GM19328 (cell line): ENCODE data around the gene TOP2A.
"Not testable (repeated sequence)": the region's sequence is repeated elsewhere in the genome, so short reads cannot be mapped to it uniquely, and the experiment has no call there.

Experiments
- ATAC-seq: cut with Tn5 transposase; IDR thresholded peaks from one replicate; pipeline ENCODE4 v1.9.1; 2021; ENCODE audit warnings: mild to moderate bottlenecking, moderate library complexity; ENCODE audit not compliant: unreplicated experiment

The TOP2A gene

DNA sequence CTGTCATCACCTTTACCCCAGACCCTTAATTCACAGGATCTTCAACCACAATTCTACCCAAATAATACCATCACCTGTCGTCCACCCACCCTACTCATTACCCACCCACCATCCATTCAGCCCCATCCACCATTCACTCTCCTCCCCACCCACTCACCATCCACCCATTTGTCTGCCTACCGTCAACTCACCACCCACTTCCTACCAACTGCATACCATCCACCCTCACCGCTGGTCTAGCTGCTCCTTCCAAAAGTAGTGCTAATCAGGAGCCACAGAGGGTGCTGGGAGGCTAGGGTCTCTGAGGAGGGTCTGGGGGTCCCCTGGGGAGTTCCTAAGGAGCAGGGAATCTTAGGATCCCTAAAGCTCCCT, 13.5 kb upstream of the TOP2A start:
- no peak for ATAC-seq

DNA sequence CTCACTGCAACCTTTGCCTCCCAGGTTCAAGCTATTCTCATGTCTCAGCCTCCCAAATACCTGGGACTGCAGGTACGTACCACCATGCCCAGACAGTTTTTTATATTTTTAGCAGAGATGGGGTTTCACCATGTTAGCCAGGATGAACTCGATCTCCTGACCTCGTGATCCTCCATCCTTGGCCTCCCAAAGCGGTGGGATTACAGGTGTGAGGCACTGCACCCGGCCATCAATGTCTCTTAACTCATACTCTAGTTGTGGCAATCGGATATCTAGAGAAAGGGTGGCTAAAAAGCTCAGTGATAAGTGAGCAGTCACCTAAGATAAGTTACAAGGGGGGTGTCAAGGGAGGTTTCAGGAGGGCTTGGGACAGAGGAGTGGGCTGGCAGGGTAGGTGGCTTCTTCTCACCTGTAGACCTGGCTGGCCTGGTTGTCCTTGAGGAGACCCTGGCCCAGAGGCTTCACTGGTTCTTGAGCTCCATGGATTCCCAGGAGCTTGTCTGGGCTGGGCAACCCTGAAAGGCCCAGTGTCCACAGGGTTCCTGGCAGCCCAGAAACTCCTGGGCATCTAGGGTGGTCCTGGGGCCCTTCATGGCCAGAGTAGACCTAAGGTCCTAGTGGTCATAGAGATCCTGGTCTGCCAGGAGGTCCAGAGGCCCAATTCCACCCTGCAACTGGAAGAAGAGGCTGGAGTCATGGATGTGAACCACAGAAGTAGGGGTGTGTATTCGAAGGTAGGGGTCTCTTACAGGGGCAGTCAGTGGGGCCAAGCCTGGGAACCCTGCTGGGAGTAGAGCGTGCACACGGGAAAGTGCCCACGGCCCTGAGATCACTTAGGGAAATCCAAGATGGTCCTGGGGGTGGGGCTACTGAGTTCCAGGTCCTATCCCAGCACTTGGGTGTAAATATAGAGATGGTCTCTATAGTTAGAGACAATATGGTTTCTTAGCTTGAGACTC, 12.9 kb upstream of the TOP2A start:
- no peak for ATAC-seq

DNA sequence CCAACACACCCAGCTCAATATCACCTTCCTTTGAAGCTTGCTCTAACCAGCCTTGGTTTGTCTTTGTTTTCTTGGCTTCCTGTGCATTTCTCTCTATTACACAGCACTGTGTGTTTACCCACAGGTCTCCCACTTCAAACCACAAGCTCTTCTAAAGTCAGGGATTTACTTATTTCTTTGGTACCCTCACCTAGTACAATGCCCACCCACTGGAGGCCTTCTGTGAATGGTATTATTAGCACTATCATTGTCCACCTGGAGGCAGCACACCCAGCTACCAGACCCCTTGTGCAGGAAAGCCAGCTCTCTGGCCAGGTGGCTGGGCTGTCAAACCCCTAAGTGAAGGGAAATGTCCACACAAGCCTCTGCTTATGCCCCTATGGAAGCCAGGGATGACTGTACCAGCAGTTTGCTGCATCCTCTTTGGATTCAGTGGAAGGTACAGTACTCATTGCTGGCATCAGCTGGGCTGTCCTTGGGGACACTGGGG, 9.4 kb upstream of the TOP2A start:
- ATAC-seq = no peak

DNA sequence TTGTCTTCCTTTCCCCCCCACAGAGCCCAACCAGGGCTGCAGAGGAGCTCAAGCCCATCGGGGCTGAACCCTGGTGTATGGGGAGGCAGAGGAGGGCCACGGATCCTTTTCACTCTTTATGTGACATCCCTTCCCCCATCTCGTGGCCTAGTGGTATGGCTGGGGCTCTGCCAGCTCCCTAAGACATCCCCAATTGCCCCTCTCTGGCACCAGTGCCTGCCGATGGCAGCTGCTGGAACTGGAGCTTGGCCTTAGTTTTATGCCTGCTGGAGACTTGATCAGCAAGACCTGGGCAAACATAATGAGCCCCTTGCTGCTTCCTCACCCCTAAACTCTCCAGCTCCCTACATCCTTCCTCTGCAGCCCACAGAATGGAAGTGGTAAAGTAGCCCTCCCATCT, 8.0 kb upstream of the TOP2A start:
- ATAC-seq = no peak

DNA sequence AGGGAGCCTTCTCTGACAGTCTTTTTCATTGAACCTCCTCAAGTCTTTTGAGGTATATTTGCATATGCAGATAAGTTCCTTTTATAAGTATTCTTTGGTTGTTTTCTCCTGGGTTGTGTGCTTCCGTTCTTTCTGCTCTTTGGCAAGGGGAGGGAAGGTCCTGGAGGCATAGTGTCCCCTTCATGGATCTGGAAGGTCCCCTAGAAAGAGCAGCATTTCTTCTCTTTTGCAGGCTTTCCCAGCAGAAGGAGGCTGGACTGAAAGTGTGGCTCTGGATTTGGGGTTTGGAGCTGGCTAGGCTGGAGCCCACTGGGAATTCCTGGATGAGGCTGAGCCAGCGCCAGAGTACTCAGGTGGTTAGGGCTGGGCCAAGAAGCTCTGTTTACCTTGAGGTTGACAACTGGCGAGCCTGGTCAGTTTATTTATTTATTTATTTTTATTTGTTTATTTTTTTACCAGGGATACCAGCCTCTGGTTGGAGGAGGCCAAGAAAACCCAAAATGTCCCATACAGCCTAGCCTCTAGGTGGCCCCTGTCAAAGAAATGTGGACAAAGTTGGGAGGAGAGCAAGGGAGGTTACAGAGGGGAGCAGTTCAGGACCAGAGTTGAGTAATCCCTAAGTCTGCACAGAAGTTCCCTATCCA, 5.4 kb upstream of the TOP2A start:
- no peak for ATAC-seq

DNA sequence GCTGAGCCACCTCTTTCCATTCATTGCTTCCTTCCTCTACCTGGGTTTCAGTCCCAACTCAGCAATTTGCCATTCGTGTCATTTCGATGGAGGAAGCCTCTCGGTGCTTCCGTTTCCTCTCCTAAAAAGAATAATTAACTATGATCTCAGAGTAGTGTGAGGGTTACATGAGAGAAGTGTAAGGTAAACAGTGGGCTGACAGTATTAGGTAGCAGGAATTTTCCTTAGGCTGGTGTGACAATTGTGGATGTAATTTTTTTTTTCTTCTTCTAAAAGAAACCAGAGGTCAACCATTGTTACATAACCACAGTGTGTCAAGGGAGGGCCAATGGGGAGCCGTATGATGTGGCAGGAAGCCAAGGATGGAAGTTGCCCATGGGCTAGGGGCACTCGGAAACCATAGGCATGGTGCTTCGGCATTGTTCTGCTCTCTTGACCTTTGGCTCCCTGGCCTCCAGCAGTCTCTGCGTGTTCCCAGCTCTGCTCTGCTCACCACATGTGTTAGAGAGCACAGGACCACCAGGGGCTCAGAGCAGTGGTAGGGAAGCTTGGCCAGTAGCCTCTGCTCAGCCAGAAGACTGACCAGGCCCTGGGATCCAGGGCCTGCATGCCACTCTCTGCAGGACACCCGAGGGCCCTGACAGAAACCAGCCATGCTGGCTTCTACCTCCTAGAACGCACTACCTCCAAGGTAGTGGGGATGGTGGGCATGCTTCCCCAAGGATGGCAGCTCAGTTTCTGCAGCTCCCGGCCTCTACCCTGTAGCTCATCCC, 2.0 kb upstream of the TOP2A start:
- ATAC-seq = no peak

DNA sequence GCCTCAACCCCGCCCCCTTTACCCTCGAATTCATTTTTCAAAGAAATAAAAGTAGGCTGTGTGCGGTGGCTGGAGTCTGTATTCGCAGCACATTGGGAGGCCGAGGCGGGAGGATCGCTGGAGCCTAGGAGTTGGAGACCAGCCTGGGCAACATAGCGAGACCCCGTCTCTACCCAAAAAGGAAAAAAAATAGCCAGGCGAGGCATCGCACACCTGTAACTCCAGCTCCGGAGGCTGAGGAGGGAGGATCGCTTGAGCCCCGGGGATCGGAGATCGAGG, 671 bp upstream of the TOP2A start:
- no peak for ATAC-seq

DNA sequence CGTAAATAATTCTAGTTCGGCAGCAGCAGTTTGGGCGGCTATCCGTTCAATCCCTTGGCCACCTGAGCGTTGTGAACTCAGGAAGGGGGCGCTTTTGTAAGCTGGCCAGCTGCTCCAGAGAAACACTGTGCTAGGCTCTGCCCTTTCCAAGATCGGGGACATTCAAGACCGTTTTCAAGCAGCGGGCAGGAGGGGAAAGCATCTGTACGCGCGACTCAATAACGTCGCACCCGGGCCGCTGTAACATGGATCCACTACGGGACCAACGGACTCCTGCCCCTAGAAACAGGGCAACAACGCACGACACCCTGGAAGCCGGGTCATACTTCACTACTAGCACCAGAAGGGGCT, 463 bp downstream of the TOP2A start:
- no peak for ATAC-seq

DNA sequence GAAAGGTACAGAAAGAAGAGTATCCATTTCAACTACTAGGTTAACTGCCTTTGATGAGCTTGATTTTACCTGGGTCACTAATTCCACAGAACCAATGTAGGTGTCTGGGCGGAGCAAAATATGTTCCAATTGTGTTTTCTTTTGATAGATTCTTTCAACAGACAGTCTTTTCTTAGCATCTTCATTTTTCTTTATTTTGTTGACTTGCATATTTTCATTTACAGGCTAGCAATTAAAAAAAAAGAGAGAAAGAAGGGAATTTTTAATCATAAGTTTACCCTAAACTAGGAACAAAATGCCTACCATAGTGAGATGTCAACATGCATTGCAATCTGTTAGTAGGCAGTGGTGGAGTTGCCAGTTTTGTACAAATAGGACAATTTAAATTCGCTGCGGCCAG, 1.0 kb downstream of the TOP2A start:
- no peak for ATAC-seq

DNA sequence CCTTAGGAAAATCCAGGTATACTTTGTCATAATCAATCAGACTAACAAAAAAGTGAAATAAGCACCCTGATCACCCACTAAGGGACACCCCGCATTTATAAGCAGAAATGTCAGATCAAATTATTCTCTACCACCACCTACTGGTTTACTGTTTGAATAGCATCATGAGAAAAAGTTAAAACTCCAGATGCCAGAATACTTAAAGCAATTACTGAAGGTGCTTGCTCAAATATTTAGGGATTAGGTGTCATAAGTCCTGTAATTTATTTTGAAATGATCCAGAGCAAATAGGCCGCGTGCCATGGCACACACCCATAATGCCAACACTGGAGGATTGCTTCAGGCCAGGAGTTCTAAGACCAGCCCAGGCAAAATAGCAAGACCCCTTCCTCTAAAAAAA, 2.3 kb downstream of the TOP2A start:
- ATAC-seq = no peak

DNA sequence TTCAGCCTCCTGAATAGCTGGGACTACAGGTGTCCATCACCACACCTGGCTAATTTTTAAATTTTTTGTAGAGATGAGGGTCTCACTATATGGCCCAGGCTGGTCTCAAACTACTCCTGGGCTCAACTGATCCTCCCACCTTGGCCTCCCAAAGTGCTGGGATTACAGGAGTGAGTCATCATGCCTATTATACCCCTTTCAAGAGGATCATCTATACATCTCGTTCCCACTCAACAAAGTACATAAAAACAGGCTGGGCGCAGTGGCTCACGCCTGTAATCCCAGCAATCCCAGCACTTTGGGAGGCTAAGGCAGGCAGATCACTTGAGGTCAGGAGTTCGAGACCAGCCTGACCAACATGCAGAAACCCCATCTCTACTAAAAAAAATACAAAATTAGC, 3.4 kb downstream of the TOP2A start:
- ATAC-seq = not testable (repeated sequence)

DNA sequence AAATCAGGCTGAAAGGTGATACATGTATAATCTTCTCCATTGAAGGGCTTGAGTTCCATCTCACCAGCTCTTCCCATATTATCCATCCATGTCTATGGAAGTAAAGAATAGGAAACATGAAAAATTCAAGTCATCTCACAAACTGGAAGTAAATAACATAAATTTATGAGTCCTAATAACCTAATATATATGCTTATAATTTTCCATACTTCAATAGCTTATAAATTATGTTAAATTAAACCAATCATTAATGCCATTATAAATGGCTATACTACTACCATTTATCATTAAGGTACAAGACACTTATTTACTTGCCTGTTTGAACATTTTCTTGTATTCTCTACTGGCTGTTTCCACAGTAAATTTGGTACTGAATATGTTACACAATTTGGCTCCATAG, 4.8 kb downstream of the TOP2A start:
- no peak for ATAC-seq

DNA sequence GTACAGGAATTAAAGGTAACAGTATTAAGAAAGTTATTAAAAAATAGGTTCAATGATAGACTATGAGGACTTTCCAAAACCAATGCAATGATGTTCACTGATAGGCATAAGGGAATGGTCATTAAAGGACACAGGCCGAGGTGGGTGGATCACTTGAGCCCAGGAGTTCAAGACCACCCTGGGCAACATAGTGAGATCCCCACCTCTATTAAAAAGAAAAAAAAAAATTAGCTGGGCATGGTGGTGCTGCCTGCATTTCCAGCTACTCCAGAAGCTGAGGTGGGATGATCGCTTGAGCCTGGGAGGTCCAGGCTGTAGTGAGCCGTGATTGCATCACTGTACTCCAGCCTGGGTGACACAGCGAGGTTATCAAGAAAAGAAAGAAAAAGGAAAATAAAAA, 5.9 kb downstream of the TOP2A start:
- ATAC-seq = no peak

DNA sequence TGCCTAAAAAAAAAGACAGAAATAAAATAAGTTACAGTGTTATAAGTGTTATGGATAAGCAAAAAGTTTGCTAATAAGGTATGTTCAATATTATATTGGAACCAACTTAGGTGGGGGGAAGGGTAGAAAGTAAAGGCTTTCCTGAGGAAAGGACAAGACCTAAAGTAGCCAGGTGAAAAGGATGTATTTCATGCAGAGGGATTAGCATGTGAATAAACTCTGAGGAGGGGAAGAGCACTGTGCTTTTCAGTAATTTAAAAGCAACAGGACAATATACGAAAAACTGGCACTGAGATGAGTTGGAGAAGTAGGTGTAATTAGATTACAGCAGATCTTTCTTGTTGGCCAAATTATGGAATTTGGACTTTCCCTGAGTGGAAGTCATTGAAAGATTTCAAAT, 7.6 kb downstream of the TOP2A start:
- no peak for ATAC-seq

DNA sequence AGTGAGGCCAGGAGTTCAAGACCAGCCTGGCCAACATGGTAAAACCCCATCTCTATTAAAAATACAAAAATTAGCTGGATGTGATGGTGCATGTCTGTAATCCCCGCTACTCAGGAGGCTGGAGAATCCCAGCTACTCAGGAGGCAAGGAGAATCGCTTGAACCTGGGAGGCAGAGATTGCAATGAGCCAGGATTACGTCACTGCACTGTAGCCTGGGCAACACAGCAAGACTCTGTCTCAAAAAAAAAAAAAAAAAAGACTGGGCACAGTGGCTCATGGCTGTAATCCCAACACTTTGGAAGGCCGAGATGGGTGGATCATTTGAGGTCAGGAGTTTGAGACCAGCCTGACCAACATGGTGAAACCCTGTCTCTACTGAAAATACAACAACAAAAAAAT, 8.2 kb downstream of the TOP2A start:
- ATAC-seq = not testable (repeated sequence)

DNA sequence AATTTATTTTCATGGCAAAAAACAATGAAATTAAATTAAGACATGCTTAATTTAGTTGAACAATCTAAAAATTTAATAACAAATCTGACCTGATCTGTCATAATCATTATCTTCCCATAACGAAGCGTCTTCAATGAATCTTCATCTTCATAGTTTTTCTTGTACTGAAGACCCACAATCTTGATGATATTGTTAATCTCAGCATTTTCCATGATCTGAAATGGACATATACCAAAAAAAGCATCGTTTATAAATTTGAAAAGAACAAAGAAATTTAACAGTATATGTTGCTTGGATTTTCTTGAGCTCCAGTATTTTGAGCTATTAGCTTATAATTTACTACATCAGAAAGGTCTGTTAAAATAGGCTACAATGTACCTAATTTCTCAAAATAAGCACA, 10.2 kb downstream of the TOP2A start:
- no peak for ATAC-seq

DNA sequence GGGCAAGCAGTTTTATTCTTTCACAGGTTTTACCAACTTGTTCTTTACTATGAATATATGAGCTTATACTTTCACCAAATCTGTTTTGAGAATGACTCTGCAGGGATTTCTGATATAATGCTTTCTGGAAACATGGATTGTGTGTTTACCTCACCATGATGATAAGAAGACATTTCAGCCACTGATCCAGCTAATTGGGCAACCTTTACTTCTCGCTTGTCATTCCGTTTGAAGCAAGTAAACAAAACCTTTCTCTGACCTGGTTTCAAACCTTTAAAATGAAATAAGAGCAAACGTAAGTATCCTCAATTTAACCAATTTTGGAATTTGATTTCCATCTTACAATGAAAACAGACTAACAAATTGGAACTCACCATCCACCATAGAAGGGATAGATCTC, 13.7 kb downstream of the TOP2A start:
- no peak for ATAC-seq

DNA sequence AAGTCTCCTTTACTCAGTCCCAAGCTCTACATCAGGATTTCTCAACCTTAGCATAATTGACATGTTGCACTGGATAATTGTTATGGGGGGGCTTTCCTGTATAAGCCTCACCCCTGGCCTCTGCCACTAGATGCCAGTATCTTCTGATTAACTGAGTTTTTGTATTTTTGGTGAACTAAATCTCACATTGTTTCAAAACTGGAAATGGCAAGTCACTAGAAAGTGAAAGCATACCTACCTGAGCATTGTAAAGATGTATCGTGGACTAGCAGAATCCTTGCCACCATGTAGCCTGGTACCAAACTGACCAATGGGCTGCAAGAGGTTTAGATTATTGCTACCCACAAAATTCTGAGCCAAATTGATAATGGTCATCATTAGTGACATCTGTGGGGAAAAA, 15.0 kb downstream of the TOP2A start:
- ATAC-seq = no peak

DNA sequence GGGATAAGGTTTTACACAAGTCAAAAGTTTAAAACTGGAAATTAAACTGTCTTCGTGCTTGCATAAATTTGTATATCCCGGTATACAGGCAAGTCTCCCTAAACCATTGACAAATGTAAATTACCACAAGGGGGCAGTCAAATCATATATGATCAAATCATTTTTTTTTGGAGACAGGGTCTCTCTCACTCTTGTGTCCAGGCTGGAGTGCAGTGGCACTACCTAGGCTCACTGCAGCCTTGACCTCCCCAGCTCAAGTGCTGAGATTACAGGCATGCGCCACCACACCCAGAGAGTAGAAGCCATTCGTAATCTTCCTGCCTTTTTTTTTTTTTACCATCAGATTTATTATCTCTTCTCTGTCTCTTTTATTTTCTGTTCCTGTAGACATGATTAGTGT, 18.5 kb downstream of the TOP2A start:
- no peak for ATAC-seq

DNA sequence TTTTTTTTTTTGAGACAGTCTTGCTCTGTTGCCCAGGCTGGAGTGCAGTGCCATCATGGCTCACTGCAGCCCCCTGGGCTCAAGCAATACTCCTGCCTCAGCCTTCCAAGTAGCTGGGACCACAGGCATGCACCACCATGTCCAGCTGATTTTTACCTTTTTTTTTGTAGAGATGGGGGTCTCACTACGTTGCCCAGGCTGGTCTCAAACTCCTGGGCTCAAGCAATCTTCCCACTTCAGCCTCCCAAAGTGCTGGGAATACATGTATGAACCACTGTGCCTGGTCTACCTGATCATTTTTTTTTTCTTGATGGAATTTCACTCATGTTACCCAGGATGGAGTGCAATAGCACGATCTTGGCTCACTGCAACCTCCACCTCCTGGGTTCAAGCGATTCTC, 31.1 kb downstream of the TOP2A start:
- not testable (repeated sequence) for ATAC-seq

DNA sequence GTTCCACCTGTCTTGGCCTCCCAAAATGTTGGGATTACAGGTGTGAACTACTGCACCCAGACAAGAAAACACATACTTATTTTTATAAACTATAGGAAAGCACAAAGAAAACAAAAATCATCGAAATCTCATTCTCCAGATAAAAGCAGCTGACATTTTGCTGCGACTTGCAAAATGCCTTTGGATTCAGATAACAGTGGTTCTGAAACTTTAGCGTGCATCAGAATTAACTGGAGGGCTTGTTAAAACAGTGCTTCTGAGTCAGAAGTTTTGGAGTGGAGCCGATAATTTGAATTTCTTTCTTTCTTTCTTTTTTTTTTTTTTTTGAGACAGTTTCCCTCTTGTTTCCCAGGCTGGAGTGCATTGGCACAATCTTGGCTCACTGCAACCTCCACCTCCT, 35.4 kb downstream of the TOP2A start:
- no peak for ATAC-seq

DNA sequence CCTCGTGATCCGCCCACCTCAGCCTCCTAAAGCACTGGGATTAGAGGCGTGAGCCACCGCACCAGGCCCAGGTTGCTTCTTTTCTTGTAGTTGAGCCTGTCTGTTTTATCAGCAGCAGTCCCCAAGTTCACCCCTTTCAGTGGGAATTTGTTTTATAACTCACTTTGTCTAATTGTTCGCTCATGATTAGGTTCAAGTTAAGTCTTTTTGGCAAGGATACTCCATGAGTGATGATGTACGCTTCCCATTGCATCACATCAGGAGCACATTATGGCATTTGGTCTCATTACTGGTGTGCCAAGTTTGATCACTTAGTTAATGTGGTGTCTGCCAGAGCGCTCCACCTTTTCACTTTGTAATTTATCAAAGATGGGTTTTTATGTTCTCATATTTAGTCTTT, 38.7 kb downstream of the TOP2A start:
- no peak for ATAC-seq
